GM21390 (cell line): Measurements from ENCODE around the gene DNAJB5.
"Not testable (repeated sequence)": the region's sequence is repeated elsewhere in the genome, so short reads cannot be mapped to it uniquely, and the experiment has no call there.

Experiments
- ATAC-seq: cut with Tn5 transposase; IDR thresholded peaks from one replicate; pipeline ENCODE4 v1.9.1; 2021; ENCODE audit not compliant: unreplicated experiment

DNAJB5 gene

GRCh38 chr9:34998266-34998665 lies 8.7 kb downstream of the DNAJB5 start:
- ATAC-seq, result no peak

DNA sequence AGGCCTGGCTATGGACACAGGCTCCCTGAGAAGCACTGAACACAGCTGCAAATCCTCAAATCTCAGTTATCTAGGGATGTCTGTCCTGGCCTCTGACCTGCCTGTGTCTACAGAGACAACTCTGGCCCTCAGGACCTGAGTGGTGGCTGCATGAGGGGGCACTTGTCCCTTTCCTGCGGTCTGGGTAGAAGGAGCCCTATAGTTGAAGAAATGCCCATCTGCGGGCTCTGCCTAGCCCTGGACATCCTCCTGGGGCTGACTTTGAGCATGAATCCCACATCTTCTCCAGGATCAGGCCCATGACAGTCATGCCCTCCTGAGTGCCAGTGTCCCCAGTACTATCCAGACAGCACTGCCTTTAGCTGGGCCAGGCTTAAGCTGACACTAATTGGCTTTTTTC lies 10.0 kb downstream of the DNAJB5 start:
- no peak for ATAC-seq

- ATAC-seq, result no peak
Observed at GRCh38 chr9:35000535-35001284, 11.2 kb downstream of the DNAJB5 start.

- ATAC-seq, result no peak
Observed at GRCh38 chr9:35001285-35001677, 11.7 kb downstream of the DNAJB5 start.

DNA sequence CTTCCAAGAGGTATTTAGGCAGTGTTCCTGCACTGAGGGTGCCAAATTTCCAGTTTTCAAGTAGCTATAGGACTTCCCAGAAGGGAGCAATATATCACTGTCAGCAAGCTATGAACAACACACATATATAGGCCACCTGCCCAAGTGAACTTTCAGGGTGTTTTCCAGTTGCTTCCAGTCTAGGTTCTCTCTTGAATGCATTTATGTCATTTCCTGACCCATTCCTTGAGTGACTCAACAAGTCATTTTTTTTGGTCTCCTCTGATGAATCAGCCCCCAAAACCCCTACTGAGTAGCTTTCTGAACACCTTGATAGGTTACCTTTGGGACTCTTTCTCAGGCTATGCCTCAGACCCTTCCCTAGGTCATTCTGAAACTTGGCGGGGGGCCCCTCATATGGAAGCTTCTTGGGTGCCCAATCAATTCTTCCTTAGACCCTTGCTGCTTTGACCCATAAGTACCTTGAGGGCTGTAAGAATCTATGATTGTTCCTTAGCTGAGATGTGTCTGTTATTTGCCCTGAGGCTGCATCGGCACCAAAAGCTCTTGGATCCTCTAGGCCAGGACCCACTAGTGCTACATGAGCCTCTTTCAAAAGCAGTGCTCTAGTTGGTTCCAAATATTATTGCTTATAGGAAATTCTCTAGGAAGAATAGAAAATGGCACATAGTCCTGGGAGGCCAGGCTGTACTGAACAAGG lies 12.4 kb downstream of the DNAJB5 start:
- no peak for ATAC-seq

DNA sequence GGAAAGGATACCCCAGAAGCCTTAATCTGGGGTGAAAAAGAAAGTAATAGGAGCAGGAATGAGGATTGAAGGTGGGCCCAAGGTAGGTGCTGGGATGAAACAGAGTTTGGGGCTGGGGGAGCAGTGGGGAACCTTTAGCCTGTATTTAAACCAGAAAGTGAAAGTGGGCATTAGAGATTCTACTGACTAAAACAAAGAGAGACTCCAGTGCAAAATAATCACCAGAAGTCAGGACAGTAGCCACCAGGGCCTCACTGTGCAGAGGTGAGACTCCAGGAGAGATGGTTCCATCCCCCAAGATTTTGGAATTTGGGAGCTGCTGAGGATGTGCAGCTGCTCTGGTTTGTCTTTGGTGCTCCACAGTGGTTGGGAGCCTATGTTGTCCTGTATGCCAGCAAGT lies 13.1 kb downstream of the DNAJB5 start:
- ATAC-seq, result no peak

DNA sequence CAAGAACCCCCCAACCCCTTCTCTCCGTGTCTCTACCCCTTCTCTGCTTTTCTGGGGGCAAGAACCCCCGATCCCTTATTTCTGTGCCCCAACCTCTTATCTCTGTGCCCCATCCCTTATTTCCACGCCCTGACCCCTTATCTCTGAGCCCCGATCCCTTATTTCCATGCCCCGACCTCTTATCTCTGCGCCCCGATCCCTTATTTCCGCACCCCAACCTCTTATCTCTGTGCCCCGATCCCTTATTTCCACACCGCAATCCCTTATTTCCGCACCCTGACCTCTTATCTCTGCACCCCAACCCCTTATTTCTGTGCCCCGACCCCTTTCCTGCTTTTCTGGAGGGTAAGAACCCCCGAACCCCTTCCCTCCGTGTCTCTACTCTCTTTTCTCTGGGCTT lies 14.8 kb downstream of the DNAJB5 start:
- ATAC-seq, result not testable (repeated sequence)

DNA sequence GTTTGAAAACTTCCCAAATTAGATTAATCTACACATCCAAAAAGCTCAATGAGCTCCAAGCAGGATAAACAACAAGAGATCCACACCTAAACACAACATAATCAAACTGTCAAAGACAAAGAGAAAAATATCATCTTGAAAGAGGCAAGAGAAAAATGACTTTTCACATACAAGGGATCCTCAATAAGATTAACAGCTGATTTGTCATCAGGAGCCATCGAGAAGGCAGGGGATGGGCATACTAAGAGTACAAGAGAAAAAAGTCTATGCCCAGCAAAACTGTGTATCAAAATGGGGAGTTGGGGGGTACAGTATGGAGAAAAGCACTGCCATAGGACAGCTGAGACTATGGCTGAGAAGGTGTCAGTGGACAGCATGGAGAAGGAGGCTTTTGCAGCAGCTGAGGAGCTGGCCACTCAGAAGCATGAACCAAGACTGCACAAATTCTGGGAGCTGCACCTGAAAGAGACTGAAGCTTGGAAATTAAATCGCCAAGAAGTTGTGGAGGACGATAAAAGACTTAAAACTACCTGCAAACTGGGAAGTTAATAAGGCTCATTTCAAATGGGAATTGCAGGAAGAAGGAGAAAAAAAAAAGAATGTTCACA lies 20.9 kb downstream of the DNAJB5 start:
- ATAC-seq, result no peak

GRCh38 chr9:35014517-35014916 lies 25.0 kb downstream of the DNAJB5 start:
- no peak for ATAC-seq

- ATAC-seq, result not testable (repeated sequence)
Observed at GRCh38 chr9:35023443-35023842, 33.9 kb downstream of the DNAJB5 start.

- no peak for ATAC-seq
Observed at GRCh38 chr9:35026671-35027070, 37.1 kb downstream of the DNAJB5 start.

GRCh38 chr9:35027374-35027773 lies 37.8 kb downstream of the DNAJB5 start:
- no peak for ATAC-seq

DNA sequence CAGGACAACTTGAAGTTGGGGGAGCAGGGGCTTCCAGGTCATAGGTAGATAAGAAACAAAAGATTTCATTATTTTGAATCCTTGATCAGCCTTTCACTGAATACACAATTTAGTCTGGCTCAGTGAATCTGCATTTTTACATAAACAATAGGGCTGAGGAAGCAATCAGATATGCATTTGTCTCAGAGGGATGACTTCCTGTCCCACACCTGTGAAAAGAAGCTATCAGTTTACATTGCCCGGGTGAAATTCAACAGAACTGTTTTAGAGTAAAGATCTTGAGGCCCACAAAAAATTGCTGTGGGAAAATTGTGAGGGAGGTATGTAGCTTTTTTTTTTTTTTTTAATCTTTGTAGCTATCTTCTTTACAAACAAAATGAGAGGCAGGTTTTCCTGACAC lies 38.3 kb downstream of the DNAJB5 start:
- ATAC-seq, result no peak

GRCh38 chr9:35028341-35028740 lies 38.8 kb downstream of the DNAJB5 start:
- ATAC-seq, result no peak

GRCh38 chr9:35029241-35029640 lies 39.7 kb downstream of the DNAJB5 start:
- ATAC-seq, result no peak

DNA sequence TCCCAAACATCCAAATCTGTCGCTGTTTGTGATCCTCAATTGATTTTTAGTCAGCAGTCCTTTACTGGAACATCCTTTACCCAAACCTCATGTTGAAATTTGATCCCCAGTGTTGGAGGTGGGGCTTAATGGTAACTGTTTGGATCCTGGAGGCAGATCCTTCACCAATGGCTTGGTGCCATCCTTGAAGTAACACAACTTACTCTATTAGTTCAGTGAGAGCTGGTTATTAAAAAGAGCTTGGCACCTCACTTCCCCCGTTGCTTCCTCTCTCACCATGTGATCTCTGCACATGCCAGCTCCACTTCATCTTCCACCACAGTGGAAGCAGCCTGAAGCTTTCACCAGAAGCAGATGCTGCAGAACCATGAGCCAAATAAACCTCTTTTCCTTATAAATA lies 40.3 kb downstream of the DNAJB5 start:
- ATAC-seq, result no peak

- ATAC-seq, result no peak
Observed at GRCh38 chr9:35033101-35033500, 43.6 kb downstream of the DNAJB5 start.

- ATAC-seq, result no peak
Observed at GRCh38 chr9:35035851-35036701, 46.5 kb downstream of the DNAJB5 start.

DNA sequence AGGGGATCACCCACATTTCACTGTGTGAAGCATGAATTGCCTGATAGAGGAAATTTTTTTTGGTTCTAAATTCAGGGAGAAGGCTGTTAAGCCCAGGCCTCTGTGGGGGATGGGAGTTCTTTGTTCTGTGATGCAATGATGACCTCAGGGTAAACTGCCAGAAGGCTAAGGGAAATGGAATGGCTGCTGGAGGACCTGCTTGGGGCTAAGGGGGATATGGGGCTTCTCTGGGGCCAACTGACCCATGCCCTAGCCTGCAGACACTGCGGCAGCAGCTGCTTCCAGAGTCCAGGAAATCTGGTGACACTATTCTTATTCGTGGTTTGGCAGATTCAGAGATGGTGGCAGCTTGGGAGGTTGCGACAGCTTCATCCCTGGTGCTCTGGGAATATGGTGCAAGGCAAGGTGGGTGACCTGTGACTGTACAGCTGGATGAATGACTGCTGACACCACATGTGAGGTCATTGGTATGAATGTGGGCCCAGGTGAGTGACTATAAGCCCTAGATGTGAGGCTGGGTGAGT lies 52.6 kb downstream of the DNAJB5 start:
- ATAC-seq, result no peak

DNA sequence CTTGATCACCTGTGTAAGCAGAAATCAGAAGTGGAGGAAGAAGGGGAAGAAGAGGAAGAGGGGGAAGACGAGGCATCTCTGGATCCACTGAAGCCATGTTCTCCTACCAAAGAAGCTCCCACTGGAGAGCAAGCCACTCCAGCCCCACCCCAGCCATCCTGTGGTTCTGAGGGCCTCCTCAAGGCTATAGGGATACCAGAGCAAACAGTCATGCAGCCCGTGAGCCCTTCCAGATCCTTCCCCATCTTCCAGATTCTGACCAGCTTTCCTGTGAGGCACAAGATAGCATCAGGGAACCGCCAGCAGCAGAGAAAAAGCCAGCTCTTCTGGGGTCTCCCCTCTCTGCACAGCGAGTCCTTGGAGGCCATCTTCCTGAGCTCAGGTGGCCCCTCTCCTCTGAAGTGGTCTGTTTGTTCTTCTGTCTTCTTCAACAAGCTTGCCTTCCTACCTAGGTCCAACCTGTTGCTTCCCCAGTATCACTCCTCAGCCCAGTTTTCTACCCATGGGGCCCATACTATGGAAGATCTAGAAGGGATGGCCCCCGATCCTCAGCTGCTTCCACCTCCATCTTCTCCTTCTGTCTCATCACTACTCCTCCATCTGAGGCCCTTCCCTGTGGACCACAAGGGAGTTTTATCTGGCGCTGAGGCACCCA lies 53.5 kb downstream of the DNAJB5 start:
- ATAC-seq, result no peak

GRCh38 chr9:35044071-35044470 lies 54.5 kb downstream of the DNAJB5 start:
- ATAC-seq, result no peak
